Measurements from ENCODE around the gene LIX1L. TPM values are rescaled to one million over a fixed set of nuclear protein-coding genes. Genes with fewer than 3 reads are reported as not detected.

The LIX1L gene
- total RNA-seq, 4 donors from 2014 or later = 7.6 to 18.4 (median 11.3) TPM

DNA sequence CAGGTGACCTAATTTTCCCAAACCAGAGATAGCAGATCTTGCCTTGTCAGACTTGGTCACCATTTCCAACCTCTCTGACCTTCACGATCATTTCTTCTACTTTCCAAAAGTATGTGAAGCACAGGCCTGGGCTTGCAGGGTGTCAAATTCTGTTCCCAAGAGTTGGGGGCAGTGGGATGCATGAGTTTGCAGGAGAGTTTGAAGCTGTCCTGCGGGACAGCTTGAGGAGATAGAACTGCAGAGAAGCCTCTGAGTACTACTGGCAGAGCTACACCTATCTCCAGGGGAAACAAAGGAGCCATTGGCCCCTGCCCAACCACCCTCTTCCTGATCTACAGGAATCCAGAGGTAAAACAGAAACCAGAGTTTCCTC, 27.3 kb upstream of the LIX1L start:
- Histone ChIP-seq H3K4me3 (peak overlapping the region; percentile 22), H3K36me3 (no peaks in the 10 kb centered on the region), H3K9me3 (no peaks in the 10 kb centered on the region), H3K27me3 (no peaks in the 10 kb centered on the region), H3K4me1 (peaks cover 62% of the 10 kb centered on the region), H3K27ac (peak overlapping the region; percentile 81)
- TF ChIP-seq POLR2A (IDR thresholded peaks at IDR 0.05) (no peak), EP300 (IDR thresholded peaks at IDR 0.05) (no peak), POLR2AphosphoS5 (IDR thresholded peaks at IDR 0.05) (no peak)
- TF ChIP-seq, protein P1, sequence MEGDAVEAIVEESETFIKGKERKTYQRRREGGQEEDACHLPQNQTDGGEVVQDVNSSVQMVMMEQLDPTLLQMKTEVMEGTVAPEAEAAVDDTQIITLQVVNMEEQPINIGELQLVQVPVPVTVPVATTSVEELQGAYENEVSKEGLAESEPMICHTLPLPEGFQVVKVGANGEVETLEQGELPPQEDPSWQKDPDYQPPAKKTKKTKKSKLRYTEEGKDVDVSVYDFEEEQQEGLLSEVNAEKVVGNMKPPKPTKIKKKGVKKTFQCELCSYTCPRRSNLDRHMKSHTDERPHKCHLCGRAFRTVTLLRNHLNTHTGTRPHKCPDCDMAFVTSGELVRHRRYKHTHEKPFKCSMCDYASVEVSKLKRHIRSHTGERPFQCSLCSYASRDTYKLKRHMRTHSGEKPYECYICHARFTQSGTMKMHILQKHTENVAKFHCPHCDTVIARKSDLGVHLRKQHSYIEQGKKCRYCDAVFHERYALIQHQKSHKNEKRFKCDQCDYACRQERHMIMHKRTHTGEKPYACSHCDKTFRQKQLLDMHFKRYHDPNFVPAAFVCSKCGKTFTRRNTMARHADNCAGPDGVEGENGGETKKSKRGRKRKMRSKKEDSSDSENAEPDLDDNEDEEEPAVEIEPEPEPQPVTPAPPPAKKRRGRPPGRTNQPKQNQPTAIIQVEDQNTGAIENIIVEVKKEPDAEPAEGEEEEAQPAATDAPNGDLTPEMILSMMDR (IDR thresholded peaks at IDR 0.05) = no peak
- DNase-seq (ENCODE audit: low spot score in 2 of 2) = peak in 1 of 2 donors; percentile 71
- 25% methylated on average over 2 of the region's 2 CpGs for whole genome bisulfite sequencing

DNA sequence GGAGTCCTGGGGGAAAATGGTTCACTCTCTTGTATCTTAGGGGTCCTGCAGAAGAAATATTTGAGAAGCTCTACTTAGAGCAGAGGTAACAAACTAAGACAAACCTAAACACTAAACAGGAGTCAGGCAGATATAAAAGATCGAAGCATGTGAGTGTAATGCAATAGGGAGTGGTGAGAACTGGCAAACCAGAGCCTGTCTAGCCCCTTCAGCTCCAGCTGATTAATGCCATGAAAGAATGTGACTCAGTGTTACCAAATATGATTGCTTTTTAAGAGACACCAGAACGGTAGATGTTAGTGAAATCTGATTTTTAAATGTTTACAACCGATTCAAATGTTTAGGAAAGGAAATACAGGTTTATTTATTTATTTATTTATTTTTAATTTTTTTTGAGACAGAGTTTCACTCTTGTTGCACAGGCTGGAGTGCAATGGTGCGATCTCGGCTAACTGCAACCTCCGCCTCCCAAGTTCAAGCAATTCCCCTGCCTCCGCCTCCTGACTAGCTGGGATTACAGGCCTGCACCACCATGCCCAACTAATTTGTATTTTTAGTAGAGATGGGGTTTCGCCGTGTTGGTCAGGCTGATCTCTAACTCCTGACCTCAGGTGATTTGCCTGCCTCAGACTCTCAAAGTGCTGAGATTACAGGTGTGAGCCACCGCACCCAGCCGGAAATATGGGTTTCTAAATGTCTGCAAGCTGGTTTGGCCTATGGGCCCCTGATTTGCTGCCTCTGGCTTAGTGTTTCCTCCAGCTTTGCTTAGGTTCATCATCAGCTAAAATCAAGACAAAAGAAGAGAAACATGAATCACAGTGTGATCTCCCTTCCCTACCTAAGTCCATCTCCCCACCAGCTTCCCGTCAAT, 26.4 kb upstream of the LIX1L start:
- H3K4me1 ChIP-seq = peaks cover 70% of the 10 kb centered on the region
- no peaks in the 10 kb centered on the region for H3K9me3 ChIP-seq
- H3K36me3 ChIP-seq = no peaks in the 10 kb centered on the region
- no peaks in the 10 kb centered on the region for H3K27me3 ChIP-seq
- 89% methylated on average over 12 of the region's 12 CpGs for WGBS
- no peak for TF ChIP-seq POLR2AphosphoS5 (IDR thresholded peaks at IDR 0.05)
- TF ChIP-seq, protein P1 (IDR thresholded peaks at IDR 0.05) = no peak
- no peak for TF ChIP-seq EP300 (IDR thresholded peaks at IDR 0.05)
- no peak for TF ChIP-seq POLR2A (IDR thresholded peaks at IDR 0.05)
- peak overlapping the region; percentile 81 for H3K27ac ChIP-seq
- H3K4me3 ChIP-seq = no peak overlapping the region
- DNase-seq (ENCODE audit: low spot score in 2 of 2) = peak in 1 of 2 donors; percentile 46

DNA sequence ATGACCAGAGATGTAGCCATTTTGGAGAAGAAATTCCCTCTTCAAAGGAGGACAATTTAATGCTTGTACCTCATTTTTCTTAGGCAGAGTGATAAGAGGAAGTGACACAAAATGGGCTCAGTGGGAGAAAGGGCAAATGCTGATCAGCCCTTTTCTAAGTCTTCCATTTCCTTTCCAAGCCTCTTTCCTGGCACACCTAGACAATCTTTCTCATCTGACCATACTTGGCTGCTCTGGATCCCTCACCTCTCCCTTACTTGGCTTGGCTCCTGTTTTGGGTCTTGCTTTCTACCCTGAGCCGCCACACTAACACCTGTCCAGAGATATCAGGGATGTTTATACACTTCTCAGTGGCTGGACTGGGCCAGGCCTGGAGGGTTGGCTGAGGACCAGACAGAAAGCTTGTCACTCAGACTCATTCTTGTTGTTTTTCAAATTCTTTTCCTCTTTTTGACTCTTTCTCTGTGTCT, 25.4 kb upstream of the LIX1L start:
- H3K4me3 ChIP-seq = no peak overlapping the region
- peak in 1 of 2 donors; percentile 59 for DNase-seq (ENCODE audit: low spot score in 2 of 2)
- TF ChIP-seq POLR2AphosphoS5 (IDR thresholded peaks at IDR 0.05) = no peak
- TF ChIP-seq, protein P1 (IDR thresholded peaks at IDR 0.05) = no peak
- TF ChIP-seq POLR2A (IDR thresholded peaks at IDR 0.05) = no peak
- no peak for TF ChIP-seq EP300 (IDR thresholded peaks at IDR 0.05)
- peaks cover 80% of the 10 kb centered on the region for H3K4me1 ChIP-seq
- 39% methylated on average over 1 of the region's 1 CpG for WGBS
- H3K27me3 ChIP-seq = no peaks in the 10 kb centered on the region
- no peaks in the 10 kb centered on the region for H3K36me3 ChIP-seq
- no peaks in the 10 kb centered on the region for H3K9me3 ChIP-seq
- peak overlapping the region; percentile 30 for H3K27ac ChIP-seq

DNA sequence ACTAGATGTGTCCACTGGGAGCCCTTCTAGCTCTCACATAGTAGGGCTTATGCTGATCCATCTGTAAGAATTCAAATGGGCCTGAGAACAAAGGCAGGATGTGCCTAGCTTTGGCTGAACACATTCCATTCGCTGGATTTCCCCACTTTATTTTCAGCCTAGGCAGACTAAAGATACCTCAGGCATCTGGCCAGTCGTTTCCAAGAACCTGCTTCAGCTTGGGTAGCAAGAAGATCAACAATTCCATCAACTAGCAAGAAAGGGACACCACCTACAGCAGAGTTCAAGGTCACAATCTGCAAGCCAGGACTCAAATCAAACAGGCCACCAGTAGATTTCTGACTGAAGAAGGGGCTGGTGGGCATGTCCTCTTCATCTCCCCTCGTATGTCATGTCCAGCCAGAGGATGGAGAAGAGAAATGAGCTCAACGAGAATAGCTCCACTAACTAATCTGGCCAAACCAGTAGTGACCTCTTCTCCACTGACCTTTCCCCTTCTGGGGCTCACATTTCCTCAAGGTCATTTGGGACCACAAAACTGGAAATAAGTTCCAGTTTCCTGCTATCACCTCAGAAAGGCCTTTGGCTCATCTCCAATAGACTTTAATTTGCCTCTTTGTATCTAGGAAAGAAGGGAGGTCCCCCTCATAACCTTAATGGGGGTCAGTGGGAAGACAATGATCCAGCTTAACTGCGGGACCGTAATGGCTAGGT, 24.4 kb upstream of the LIX1L start:
- DNase-seq (ENCODE audit: low spot score in 2 of 2) = peak in 1 of 2 donors; percentile 56
- Histone ChIP-seq H3K27ac (peak overlapping the region; percentile 30), H3K9me3 (no peaks in the 10 kb centered on the region), H3K36me3 (no peaks in the 10 kb centered on the region), H3K27me3 (no peaks in the 10 kb centered on the region), H3K4me3 (no peak overlapping the region), H3K4me1 (peaks cover 91% of the 10 kb centered on the region)
- WGBS = 49% methylated on average over 6 of the region's 6 CpGs
- TF ChIP-seq POLR2A (IDR thresholded peaks at IDR 0.05) = no peak
- TF ChIP-seq EP300 (IDR thresholded peaks at IDR 0.05) = no peak
- TF ChIP-seq POLR2AphosphoS5 (IDR thresholded peaks at IDR 0.05) = no peak
- TF ChIP-seq, protein P1 (IDR thresholded peaks at IDR 0.05) = no peak
